Endothelial cell of umbilical vein (primary cell): ENCODE data around the gene NDUFS1. TPM values are rescaled to one million over a fixed set of nuclear protein-coding genes. Genes with fewer than 3 reads are reported as not detected.

Experiments
- BruUV-seq: library from RNA; stranded (reverse); fragments of 400-500 nt; replicated peaks from 2 replicates; lab custom pipeline; 2021; lab: Mats Ljungman, UMichigan
- CTCF ChIA-PET: fragments of 300-600, 350-600 bp; sonication (Branson Sonifier 250); formaldehyde crosslinking; loops from one replicate; lab custom pipeline; 2021; ENCODE audit warnings: antibody characterized with exemption, inconsistent platforms; lab: Charles Lee
- POLR2A ChIA-PET: fragments of 300-600, 350-600 bp; sonication (Branson Sonifier 250); formaldehyde crosslinking; loops from one replicate; lab custom pipeline; 2021; ENCODE audit warnings: antibody characterized with exemption, inconsistent platforms; lab: Charles Lee
- DNase-seq: peaks from one replicate; pipeline ENCODE4 v3.0.0-alpha.2; 2011; ENCODE audit warnings: low read depth, low spot score
- FAIRE-seq: peaks from 2 replicates; lab custom pipeline; 2011; peaks lifted over from hg19 to GRCh38; lab: Jason Lieb, UNC
- H2AFZ ChIP-seq: 2 replicates; pipeline ENCODE4 v1.6.0; 2012; ENCODE audit warnings: low read depth, low read length, control low read depth, inconsistent platforms
- H3K27ac ChIP-seq: 2 replicates; pipeline ENCODE4 v1.5.1; 2011; ENCODE audit warnings: low read depth, mild to moderate bottlenecking, control low read depth, low read length, moderate library complexity; ENCODE audit not compliant: insufficient read depth
- H3K27me3 ChIP-seq, 2 experiments: 2 replicates each; pipeline versions ENCODE4 v1.6.0 to v1.6.1; 2011; ENCODE audit warnings: low read length in 2 of 2, mixed read lengths in 1 of 2; ENCODE audit not compliant: control insufficient read depth in 2 of 2, insufficient read depth in 2 of 2
- H3K36me3 ChIP-seq, 2 experiments: 2 replicates in 1 of 2; 3 replicates in 1 of 2; pipeline ENCODE4 v1.5.1; 2011; ENCODE audit warnings: low read length in 2 of 2, mild to moderate bottlenecking in 1 of 2, moderate library complexity in 1 of 2; ENCODE audit not compliant: control insufficient read depth in 2 of 2, insufficient read depth in 2 of 2; ENCODE audit errors: extremely low read depth in 1 of 2
- H3K4me1 ChIP-seq: 3 replicates; pipeline ENCODE4 v1.5.1; 2011; ENCODE audit warnings: mild to moderate bottlenecking, low read length; ENCODE audit not compliant: control insufficient read depth, insufficient read depth; ENCODE audit errors: extremely low read depth
- H3K4me2 ChIP-seq: 2 replicates; pipeline ENCODE4 v1.6.1; 2011; ENCODE audit warnings: low read length, control low read depth, mixed read lengths; ENCODE audit not compliant: insufficient read depth
- H3K4me3 ChIP-seq, 3 experiments: fragments of 200-600 bp in 1 of 3; sonication (generic), shearing (Covaris generic) in 1 of 3; replicated peaks in 1 of 3; 2 replicates each; pipeline ENCODE4 v1.5.1; 2011 to 2016; ENCODE audit warnings: control low read depth in 3 of 3, low read length in 3 of 3, mild to moderate bottlenecking in 2 of 3, inconsistent platforms in 1 of 3, low read depth in 1 of 3, moderate library complexity in 1 of 3; ENCODE audit not compliant: insufficient read depth in 1 of 3
- H3K79me2 ChIP-seq: 2 replicates; pipeline ENCODE4 v1.6.0; 2012; ENCODE audit warnings: low read length, inconsistent platforms; ENCODE audit not compliant: control insufficient read depth, insufficient read depth
- H3K9ac ChIP-seq: replicated peaks from 2 replicates; pipeline ENCODE3; 2011; ENCODE audit warnings: low read length, control low read depth; ENCODE audit not compliant: insufficient read depth; ENCODE audit errors: extremely low read depth
- H3K9me1 ChIP-seq: replicated peaks from 3 replicates; pipeline ENCODE4 v1.6.0; 2011; ENCODE audit warnings: mild to moderate bottlenecking, low read length; ENCODE audit not compliant: control insufficient read depth, insufficient read depth; ENCODE audit errors: extremely low read depth
- H3K9me3 ChIP-seq: replicated peaks from 2 replicates; pipeline ENCODE4 v1.5.1; 2012; ENCODE audit warnings: low read length, inconsistent platforms; ENCODE audit not compliant: control insufficient read depth, insufficient read depth
- H4K20me1 ChIP-seq: replicated peaks from 2 replicates; pipeline ENCODE3; 2011; ENCODE audit warnings: mild to moderate bottlenecking, low read length; ENCODE audit not compliant: control insufficient read depth, insufficient read depth; ENCODE audit errors: extremely low read depth
- EZH2 ChIP-seq: IDR thresholded peaks from 2 replicates; pipeline ENCODE4 v1.6.1; 2012; ENCODE audit warnings: borderline replicate concordance, low read depth, mild to moderate bottlenecking, moderate library complexity, low read length, inconsistent platforms; ENCODE audit not compliant: severe bottlenecking
- FOS ChIP-seq: IDR thresholded peaks from 2 replicates; pipeline ENCODE4 v1.6.1; 2011; ENCODE audit warnings: mild to moderate bottlenecking, low read length, moderate library complexity, borderline replicate concordance; ENCODE audit not compliant: insufficient read depth
- GATA2 ChIP-seq: IDR thresholded peaks from 2 replicates; pipeline ENCODE4 v1.7.0; 2011; ENCODE audit warnings: low read depth, mild to moderate bottlenecking, moderate library complexity, mixed read lengths, low read length; ENCODE audit not compliant: insufficient read length, insufficient read depth
- JUN ChIP-seq: IDR thresholded peaks from 2 replicates; pipeline ENCODE4 v1.6.1; 2011; ENCODE audit warnings: borderline replicate concordance, low read depth; ENCODE audit not compliant: insufficient read length, insufficient read depth
- MYC ChIP-seq: IDR thresholded peaks from one replicate; pipeline ENCODE4 v1.6.1; 2011; ENCODE audit warnings: mild to moderate bottlenecking, low read depth, low read length
- POLR2A ChIP-seq: IDR thresholded peaks from 2 replicates; pipeline ENCODE4 v1.6.1; 2012; ENCODE audit warnings: low read depth, mild to moderate bottlenecking, control low read depth, low read length
- POLR2AphosphoS5 ChIP-seq: IDR thresholded peaks from 2 replicates; pipeline ENCODE4 v1.6.1; 2012; ENCODE audit warnings: low read depth, mild to moderate bottlenecking, control low read depth, low read length, moderate library complexity; ENCODE audit not compliant: insufficient read depth
- dilution Hi-C: fragments of 300-500 bp; cut with MboI; formaldehyde crosslinking; loops from one replicate; pipeline ENCODE4 v1.15.0; 2019; ENCODE audit warnings: low sequenced_read_pairs; ENCODE audit not compliant: extremely low pct_ligation_motif_present
- intact Hi-C: fragments of 100-400 bp; cut with micrococcal nuclease; formaldehyde crosslinking; loops from one replicate; pipeline ENCODE4 v1.10.0; 2022
- polyA plus RNA-seq, 4 experiments: library from polyadenylated mRNA; depleted of rRNA in 3 of 4; stranded (reverse) in 3 of 4; unstranded in 1 of 4; fragments of >200 nt; gene quantifications; 2 replicates each; pipeline versions ENCODE4 v1.2.1 to v1.2.3, GENCODE V29; 2011 to 2012; ENCODE audit warnings: missing spikeins in 1 of 4
- total RNA-seq: library from RNA; stranded (reverse); gene quantifications from 2 replicates; pipeline ENCODE4 v1.2.3, GENCODE V29; 2021
- TF ChIP-seq, protein P1 (sequence below): IDR thresholded peaks from 2 replicates; pipeline ENCODE4 v1.6.1; 2011; ENCODE audit not compliant: insufficient read depth, insufficient read length
- TF ChIP-seq, protein P2 (sequence below), 2 donors: IDR thresholded peaks; 1 replicate in 1 of 2; 2 replicates in 1 of 2; pipeline ENCODE4 v1.5.1; 2011; ENCODE audit warnings: low read length in 2 of 2, mild to moderate bottlenecking in 2 of 2, moderate library complexity in 2 of 2, control low read depth in 1 of 2, inconsistent platforms in 1 of 2, low read depth in 1 of 2; ENCODE audit not compliant: insufficient read depth in 1 of 2; ENCODE audit errors: extremely low read depth in 1 of 2

Gene NDUFS1
- total and polyA plus RNA-seq, 2 donors (not counting 3 experiments of a cell fraction or from before 2014, with no cell fraction given) = 49.8 to 93.2 TPM

DNA sequence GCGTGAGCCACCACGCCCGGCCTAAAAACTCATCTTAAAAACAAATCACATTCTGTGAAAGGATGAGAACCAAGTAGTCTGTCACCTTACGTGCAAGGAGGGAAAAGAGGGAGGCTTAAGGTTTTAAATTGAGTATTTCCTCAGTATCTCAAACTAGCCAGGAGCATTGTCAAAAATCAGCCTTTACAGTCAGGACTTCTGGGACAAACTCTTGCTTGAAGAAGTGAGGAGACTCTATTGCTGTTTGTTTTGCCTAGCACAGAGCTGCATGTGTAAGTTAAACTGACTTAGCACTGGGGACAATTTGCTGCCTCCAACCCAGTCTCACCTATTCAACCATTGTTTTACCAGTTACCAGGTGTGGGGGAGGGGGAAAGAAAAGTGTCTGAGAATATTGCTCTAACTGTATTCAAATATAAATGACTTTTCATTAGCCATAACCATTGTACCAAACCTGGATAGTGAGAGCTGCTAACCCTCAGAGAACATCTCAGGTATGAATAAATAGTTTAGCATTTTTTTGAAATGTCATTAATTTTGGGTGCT is 76.9 kb downstream of the NDUFS1 start:
- H3K4me2 ChIP-seq = no peak overlapping the region
- no peaks in the 10 kb centered on the region for H3K27me3 ChIP-seq
- no peak overlapping the region for H3K9ac ChIP-seq
- H3K4me1 ChIP-seq = peaks cover 14% of the 10 kb centered on the region
- H4K20me1 ChIP-seq = peaks cover 2% of the 10 kb centered on the region
- dilution Hi-C loops (no loop called here), intact Hi-C loops (loop anchor here (5.0 kb wide), 1 partner anchor 955 kb away; no protein-coding TSS in a partner anchor)
- DNase-seq (no peak), FAIRE-seq (no peak)
- H3K27ac ChIP-seq = no peak overlapping the region
- no peak overlapping the region for H2AFZ ChIP-seq
- POLR2A ChIA-PET = no interaction called here
- H3K36me3 ChIP-seq = no peaks in the 10 kb centered on the region
- BruUV-seq = no TSS peak
- peaks cover 64% of the 10 kb centered on the region for H3K79me2 ChIP-seq
- TF ChIP-seq FOS (no peak), JUN (no peak), MYC (no peak), GATA2 (no peak), POLR2A (no peak), POLR2AphosphoS5 (no peak), EZH2 (no peak)
- TF ChIP-seq, protein P1, sequence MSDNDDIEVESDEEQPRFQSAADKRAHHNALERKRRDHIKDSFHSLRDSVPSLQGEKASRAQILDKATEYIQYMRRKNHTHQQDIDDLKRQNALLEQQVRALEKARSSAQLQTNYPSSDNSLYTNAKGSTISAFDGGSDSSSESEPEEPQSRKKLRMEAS = no peak
- TF ChIP-seq, protein P2, sequence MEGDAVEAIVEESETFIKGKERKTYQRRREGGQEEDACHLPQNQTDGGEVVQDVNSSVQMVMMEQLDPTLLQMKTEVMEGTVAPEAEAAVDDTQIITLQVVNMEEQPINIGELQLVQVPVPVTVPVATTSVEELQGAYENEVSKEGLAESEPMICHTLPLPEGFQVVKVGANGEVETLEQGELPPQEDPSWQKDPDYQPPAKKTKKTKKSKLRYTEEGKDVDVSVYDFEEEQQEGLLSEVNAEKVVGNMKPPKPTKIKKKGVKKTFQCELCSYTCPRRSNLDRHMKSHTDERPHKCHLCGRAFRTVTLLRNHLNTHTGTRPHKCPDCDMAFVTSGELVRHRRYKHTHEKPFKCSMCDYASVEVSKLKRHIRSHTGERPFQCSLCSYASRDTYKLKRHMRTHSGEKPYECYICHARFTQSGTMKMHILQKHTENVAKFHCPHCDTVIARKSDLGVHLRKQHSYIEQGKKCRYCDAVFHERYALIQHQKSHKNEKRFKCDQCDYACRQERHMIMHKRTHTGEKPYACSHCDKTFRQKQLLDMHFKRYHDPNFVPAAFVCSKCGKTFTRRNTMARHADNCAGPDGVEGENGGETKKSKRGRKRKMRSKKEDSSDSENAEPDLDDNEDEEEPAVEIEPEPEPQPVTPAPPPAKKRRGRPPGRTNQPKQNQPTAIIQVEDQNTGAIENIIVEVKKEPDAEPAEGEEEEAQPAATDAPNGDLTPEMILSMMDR (IDR thresholded peaks at IDR 0.05; ENCODE audit: extremely low read depth in 1 of 2, insufficient read depth in 1 of 2, low read depth in 1 of 2, low read length in 2 of 2) = no peak
- no peak overlapping the region for H3K4me3 ChIP-seq
- H3K9me1 ChIP-seq = no peaks in the 10 kb centered on the region
- no peaks in the 10 kb centered on the region for H3K9me3 ChIP-seq
- CTCF ChIA-PET = interaction anchor here (1.5 kb wide), 1 partner anchor 156 kb away, joined by 3 read pairs; no protein-coding TSS in a partner anchor
